GM04503 (cell line): ENCODE data around the gene KIAA1549.

ENCODE experiments used
- DNase-seq: peaks from one replicate; pipeline ENCODE4 v3.0.0-alpha.2; 2012; ENCODE audit warnings: low read depth

KIAA1549 gene

DNA sequence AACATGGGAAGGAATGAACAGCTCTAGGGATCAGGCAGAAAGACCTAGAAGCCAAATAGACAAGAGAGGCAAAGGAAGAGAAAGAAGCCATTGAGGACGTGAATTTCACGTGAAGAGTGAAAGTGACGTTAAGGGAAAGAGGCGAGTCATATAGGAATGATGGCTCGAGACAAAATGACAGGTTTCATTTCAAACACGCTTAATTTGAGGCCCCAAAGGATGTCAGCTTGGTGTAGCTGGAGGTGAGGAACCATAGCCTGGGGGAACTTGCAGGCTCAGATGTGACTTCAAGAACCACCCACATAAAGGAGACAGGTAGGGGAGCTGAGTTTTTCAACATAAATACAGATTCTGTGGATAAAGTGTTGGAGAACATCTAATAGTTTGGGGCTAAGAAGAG lies 98.9 kb downstream of the KIAA1549 start:
- DNase-seq = no peak

- no peak for DNase-seq
These were observed 99.5 kb downstream of the KIAA1549 start for GRCh38 chr7:138881579-138882188.

GRCh38 chr7:138880881-138881578 lies 100.2 kb downstream of the KIAA1549 start:
- DNase-seq = no peak

DNA sequence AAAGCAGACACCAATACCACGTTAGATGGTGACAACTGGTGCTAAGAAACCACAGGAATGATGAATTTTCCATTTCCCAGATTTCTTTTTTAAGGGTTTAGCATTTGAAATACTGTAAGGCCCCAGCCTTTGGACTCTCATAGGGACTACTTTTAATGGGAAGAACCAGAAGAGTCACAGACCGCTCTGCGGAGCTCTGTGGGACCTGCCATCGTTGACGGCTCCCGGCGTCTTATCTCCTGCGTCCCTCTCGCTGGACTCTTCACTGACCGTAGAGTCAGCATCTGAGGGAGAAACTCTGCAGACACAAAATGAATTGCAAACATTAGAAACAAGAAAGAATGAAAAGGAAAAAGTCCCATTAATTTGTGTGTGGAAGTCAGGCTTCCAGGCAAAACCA lies 101.8 kb downstream of the KIAA1549 start:
- DNase-seq = no peak

DNA sequence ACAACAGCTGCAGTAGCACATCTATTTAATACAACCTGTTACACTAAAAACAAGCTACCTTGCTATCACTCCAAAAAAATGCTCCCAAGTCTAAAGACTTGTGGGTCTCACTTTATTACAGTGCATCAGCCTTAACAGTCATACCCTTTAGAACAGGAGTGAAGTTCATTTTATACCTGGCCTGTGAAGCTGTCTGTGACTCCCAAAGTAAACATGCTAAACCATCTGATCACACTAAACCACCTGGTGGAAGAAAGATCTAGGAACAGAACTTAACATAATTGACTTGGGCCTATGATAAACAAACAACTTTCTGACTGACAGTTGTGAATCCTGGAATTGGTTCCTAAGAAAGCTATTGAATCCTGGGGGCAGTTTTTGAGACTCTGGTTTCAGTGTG lies 102.3 kb downstream of the KIAA1549 start:
- no peak for DNase-seq

GRCh38 chr7:138878051-138878450 lies 103.1 kb downstream of the KIAA1549 start:
- DNase-seq = no peak

DNA sequence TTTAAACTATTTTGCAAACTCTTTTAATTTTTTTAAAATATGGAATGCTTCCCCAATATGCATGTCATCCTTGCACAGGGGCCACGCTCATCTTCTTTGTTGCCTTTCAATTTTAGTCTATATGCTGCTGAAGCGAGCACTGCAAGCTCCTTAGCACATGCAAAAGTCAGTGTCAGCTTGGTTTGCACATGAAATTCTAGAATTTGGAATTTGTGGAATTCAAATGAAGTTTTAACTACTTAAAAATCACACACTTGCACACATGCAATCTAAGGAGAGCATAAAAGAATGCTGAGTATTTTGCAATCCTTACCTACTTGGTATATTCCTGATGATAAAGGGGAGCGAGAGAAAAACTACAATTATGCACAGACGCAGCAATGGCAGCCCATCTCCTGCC lies 104.9 kb downstream of the KIAA1549 start:
- no peak for DNase-seq

- DNase-seq = peak; percentile 47
These were observed 105.4 kb downstream of the KIAA1549 start for GRCh38 chr7:138875794-138876193.

- no peak for DNase-seq
These were observed 107.8 kb downstream of the KIAA1549 start for GRCh38 chr7:138873220-138873892.

DNA sequence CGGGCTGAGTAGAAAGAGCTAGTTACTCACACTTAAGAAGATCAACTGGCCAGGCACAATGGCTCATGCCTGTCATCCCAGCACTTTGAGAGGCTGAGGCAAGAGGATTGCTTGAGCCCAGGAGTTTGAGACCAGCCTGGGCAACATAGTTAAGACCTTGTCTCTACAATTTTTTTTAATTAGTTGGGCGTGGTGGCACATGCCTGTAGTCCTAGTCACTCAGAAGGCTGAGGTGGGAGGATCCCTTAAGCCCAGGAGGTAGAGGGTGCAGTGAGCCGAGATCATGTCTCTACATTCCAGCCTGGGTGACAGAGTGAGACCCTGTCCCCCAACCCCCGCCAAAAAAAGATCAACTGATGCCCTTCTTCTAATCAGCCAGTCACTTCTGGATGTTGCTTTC lies 108.6 kb downstream of the KIAA1549 start:
- DNase-seq = no peak

DNA sequence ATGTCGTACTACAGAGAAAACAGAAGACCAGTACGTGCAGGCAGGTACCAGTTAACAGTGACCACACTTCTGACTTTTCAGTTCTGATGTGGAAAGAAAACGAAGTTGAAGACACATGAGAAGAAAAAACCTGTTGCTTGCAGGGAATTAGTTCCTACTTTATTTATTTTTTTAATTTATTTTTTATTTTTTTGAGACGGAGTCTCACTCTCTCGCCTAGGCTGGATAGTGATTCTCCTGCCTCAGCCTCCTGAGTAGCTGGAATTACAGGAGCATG lies 109.4 kb downstream of the KIAA1549 start:
- no peak for DNase-seq

GRCh38 chr7:138871065-138871813 lies 110.0 kb downstream of the KIAA1549 start:
- no peak for DNase-seq

GRCh38 chr7:138869353-138869752 lies 111.8 kb downstream of the KIAA1549 start:
- DNase-seq = no peak

DNA sequence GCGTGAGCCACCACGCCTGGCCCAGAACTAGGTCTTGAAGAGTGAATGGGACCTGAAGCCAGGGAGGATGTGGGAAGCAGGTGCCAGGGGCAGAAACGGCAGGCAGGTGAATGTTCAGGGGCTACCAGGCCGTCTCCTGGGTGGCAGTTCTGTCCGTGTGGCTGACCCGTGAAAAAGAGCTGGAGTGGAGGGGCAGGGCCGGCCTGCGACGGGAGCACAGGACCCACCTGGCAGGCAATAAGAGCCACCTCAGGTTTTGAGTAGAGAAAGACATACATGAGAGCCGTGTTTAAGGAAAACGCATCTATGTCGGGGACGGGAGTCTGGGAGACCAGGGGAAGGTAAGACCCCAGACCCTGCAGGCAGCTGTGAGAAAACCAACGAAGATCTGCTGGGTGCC lies 112.5 kb downstream of the KIAA1549 start:
- DNase-seq = no peak

GRCh38 chr7:138867744-138868143 lies 113.4 kb downstream of the KIAA1549 start:
- no peak for DNase-seq

DNA sequence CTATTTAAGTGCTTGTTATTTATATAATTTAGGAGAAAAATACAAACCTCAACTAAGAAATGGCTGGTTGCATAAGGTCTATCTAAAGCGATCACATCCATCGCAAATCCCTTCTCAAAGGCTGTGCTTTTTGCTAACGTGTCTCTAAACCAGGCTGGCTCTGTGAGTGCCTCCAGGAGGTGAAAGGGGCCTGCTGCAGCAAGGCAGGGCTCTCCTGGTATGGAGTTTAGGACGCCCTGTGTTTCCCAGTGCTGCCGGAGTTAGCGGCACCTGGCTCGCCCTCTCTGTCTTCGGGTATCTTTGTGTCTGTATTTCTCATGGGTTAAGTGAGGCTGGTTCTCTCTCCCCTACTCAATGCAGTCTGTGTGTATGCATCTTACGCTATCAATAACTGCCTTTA lies 114.8 kb downstream of the KIAA1549 start:
- no peak for DNase-seq

DNA sequence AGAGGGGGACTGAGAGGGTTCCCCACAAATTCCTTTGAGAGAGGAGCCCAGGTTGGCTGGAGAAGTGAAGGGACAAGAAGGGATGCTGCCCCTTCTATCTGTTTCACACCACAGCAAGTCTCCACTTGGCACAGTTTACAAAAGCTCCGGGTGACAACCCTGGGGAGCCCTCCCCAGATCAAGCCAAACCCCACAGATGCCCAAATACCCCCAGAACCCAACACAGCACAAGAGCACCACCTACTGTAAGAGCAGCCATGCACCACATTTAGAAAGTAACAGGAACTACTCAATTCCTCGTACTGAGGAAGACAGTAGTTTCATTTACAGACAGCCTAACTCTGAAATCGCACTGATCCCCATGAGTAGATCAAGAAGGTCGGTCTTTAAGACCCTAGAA lies 115.3 kb downstream of the KIAA1549 start:
- DNase-seq = no peak

DNA sequence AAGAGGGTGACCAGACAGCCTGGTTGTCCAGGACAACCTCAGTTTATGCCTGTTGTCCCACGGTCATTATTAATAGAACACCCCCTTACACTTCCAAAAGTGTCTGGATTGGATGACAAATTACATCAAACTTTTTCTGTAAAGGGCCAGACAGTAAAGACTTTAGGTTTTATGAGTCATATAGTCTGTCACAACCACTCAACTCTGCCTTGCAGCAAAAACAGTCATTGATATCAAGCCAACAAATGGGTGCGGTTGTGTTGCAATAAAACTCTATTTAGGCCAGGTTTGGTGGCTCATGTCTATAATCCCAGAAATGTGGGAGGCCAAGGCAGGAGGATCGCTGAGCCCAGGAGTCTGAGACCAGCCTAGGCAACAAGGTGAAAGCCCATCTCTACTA lies 116.5 kb downstream of the KIAA1549 start:
- peak; percentile 56 for DNase-seq

DNA sequence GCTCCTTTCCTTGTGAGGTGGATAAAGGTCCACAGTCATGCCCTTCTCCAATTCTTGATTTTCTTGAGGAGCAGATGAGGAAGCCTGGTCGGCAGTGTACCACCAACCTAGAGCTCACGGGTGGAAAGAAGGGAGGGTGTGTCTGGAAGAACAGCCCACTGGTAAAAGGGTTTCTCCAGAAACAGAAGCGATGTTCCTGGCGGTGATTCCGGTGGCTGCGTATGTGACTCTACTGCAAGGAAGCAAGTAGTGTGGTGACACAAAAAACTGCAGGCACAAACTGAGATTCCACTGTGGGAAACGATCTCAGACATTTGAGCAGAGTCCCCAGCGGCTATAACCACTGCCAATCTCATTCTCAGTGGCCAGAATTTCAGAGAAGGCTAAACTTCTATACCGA lies 117.3 kb downstream of the KIAA1549 start:
- DNase-seq = no peak

DNA sequence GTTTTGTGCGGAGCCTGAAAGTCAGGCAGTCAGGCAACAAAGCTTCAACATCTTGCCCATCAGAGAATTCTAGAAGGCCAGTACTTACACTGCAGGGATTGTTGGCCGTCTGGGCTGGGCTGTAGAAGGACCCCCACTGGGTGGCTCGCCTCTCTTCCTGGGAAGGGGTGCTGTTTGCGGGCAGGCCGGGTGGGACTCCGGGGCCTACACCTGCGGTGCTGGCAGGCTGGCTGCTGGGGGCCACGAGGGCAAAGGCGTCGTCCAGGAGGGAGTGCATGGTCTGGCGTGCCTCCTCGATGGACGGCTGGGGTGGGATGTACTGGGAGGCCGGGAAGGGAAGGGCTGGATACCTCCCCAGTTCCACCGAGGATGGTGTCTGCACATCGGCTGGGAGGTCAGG lies 120.1 kb downstream of the KIAA1549 start:
- DNase-seq = no peak

- no peak for DNase-seq
These were observed 123.5 kb downstream of the KIAA1549 start for GRCh38 chr7:138857728-138858127.

DNA sequence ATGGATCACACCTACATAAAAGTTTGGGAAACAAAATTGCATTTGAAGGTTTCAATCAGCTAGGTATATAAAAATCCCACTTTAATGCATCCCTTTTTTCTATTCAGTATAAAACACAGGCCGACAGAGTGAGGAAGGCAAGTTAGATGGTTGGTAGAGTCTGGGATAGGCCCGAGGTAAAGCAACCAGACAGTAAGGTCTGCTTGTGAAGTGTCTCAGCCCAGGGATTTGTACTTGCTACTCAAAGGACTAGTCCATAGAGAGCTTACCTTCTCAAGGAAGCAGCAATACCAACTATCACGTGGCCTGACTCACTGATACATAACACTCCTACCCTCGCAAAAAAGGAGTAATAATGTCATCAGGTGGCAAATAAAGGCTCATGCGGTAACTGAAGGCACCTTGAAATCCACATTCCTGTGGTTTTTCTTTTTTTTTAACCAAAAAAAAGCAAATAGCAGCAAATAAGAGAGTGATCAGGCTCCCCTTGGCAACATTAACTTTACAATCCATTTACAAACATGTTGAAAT lies 127.0 kb downstream of the KIAA1549 start:
- DNase-seq = no peak

DNA sequence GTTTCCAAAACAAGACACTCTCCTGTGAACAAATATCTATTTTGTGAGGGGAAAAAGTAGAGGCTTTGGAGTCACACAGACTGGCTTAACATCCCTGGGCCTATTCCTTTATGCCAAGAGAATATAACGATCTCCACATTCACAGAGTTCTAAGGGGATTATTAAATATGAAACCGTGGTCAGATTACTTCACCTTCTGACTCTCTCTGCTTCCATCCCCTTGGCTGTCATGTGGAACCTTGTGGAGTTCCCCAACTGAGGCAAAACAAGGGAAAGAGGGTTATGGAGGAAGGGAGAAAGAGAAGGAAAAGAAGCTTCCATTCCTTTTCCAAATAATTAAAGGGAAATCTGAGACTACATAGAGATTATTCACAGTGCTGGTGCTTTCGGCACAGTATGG lies 127.7 kb downstream of the KIAA1549 start:
- no peak for DNase-seq
